NCI-H1436 (cell line): ENCODE data around the gene SLC26A11.

Experiments
- DNase-seq: peaks from one replicate; lab custom pipeline; 2025; lab: John Stamatoyannopoulos, UW

Gene SLC26A11

DNA sequence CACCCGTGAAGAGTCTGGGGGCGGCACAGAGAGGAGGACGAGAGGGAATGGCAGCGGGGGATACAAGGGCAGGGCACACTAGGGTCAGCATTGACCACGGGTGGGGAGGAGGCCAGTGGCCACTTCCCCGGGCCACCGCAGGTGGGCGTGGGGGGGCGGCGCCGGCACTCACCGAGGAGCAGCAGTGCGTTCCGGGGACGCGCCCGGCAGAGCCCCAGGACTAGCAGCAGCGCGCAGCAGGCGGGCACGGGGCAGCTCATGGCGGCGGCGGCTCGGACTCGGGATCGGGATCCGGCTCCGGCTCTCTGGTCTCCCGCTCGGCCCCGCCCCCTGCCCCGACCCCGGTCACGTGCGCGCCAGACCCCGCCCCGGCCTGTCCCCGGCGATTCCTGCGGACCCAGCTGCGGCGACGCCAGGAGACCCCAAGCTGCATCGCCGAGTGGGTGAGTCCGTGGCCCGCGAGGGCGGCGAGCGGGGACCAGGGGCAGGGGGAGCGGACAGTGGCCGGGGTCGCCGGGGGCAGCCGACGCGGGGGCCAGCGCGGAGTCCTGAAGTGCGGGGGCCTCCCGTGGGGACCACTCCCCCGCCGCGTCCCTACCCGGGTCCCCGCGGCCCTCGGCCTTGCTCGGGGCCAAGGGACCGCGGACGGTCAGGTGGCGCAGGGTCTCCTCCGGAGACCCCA is at the start of gene SLC26A11, which contains the start of gene SGSH:
SLC26A11 (plus strand) TSS at position 374 of the 682 bp plus-strand sequence. CDS start 1,134 bp downstream, outside the sequence.
SGSH (minus strand) TSS at position 280 of the 682 bp plus-strand sequence; CDS start at position 260, 20 bp downstream.
- DNase-seq = peak; percentile 49

DNA sequence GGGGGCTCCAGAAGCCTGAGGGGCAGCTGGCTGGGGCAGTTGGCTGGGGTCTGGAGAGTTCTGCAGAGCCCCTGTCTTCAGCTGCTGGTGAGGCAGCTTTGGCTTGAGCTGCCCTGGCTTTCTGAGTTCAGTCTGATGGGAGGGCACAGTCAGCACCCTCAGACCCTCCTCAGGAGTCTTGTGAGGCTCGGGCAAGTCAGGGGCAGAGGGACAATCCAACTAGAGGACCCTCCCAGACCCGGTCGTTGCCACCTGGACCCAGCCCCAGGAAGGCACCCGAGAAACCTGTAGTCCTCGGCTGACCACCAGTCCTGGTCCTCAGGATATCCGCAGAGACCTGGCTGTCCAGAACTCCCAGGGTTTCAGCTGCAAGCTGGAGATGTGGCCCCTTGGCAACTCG is 48.5 kb upstream of the SLC26A11 start:
- DNase-seq = no peak

DNA sequence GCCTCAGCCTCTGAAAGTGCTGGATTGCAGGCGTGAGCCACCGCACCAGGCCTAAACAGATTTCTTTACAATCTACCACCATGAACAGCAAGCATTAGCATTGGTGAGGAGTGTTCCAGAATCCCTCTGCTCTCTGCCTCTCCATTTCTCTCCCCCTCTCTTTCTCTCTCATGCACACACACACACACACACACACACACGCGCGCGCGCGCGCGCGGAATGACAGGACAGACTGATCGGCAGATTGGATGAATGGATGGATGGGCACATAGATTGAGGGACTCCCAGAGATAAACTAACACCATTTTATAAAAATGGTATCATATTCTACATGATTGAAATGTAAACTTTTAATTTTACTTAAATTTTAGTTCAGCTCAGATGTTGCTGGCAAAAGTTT is 47.1 kb upstream of the SLC26A11 start:
- DNase-seq = no peak

DNA sequence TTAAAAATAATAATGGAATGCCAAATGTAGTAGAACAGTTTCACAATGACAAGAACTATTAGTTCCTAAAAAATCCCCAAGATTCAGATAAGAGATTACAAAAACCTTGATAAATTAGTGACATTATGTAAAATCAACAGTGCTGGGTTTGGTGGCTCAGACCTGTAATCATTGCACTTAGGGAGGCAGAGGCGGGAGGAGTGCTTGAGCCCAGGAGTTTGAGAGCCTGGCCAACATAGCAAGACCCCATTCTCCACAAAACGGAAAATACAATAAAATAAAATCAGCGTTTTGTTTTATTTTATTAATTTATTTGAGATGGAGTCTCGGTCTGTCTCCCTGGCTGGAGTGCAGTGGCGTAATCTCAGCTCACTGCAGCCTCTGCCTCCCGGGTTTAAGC is 46.3 kb upstream of the SLC26A11 start:
- DNase-seq = no peak

DNA sequence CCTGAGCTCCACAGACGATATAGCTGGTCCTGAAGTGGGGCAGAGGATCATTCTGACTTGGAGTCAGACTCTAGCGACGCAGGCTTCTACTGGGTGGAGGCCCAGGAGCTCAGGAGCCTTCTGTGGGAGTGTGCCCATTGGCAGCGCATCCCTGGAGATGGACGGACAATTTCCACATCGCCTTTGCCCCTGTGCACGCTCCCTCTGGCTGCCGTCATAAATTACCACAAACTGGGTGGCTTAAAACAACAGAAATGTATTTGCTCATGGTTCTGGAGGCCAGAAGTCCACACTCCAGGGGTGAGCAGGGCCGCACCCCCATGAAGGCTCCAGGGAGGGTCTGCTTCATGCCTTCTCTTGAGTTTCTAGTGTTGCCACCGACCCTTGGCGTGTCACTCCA is 43.5 kb upstream of the SLC26A11 start:
- no peak for DNase-seq

DNA sequence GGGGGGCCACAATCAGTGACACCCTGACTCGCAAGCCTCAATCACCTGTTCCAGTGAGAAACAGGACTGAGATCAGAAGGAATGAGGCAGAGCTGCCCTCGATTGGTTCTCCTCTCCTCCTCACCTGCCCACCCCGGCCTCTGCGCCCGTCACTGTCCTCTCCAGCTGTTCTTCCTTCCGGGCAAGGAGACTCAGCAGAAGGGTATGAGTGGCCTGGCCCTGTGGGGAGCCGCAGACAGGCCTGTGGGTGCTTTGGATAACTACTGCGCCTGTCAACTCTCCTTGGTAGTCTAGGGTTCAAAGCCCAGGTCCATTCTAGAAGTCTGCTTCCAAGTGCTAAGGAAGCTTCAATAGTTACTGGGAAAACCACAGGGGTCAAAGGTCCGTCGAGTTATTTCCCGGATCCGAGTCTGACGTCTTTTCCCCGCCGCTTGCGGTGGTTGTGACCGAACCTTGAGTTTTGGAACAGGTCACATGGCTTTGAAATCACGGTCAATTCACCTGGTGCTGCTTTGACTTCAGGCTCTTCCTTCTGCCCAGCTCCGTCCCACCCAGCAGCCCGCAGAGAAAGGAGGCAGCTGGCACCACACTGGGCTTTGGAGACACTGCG is 42.1 kb upstream of the SLC26A11 start:
- no peak for DNase-seq

DNA sequence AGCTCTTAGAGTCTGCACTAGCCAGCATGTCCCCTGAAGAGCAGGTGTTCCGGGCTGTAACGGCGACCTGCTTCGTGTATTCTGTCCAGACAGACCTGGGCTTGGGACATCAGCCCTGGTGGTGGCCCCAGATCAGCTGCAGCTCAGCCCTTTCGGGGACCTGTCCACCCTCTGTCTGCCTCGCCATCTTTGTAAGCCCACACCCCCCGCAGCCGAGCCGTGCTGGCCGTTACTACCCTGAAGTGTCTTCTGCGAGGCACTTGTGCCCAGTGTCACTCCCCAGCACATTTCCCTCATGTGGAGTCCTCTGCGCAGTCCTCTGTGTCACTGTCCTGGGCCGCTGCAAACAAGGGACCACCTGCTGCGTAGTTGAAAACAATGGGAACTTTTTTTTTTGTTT is 40.0 kb upstream of the SLC26A11 start:
- no peak for DNase-seq

DNA sequence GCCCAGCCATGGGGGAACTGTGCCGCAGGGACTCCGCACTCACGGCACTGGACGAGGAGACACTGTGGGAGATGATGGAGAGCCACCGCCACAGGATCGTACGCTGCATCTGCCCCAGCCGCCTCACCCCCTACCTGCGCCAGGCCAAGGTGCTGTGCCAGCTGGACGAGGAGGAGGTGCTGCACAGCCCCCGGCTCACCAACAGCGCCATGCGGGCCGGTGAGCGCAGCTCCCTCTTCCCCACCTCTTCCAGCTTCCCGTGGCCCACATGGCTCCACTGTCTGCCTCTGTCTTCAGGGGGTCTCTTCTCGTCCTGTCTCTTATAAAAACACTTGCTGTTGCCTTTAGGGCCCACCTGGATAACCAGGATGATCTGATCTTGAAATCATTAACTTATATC is 38.8 kb upstream of the SLC26A11 start:
- no peak for DNase-seq

DNA sequence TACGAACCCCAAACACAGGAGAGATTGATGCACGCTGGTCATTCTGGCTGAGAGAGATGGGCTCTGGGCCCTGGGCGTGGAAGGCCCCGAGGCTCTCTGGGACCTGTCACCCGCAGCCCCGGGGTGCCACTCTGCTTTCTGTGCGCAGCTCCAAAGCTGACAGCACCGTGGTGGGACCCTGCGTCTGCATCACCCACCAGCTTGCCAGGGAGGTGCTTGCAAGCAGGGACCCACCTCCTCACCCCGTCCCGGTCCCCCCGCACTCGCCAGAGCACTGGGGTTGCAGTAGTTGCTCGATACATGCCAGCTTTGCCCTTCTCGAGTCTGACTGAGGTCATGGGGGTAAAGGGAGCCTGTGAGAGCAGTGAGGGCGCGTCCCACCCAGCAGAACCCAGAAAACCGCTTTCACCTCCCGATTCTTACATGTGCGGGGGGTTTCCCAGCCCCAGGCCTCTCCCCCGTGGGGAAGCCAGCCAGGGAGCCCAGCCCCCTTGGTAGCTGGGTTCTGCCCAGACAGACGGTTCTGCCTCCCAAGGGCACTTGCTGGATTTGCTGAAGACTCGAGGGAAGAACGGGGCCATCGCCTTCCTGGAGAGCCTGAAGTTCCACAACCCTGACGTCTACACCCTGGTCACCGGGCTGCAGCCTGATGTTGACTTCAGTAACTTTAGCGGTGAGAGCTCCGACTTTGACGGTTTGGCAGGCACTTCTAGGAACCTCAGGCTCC is 37.9 kb upstream of the SLC26A11 start:
- no peak for DNase-seq

DNA sequence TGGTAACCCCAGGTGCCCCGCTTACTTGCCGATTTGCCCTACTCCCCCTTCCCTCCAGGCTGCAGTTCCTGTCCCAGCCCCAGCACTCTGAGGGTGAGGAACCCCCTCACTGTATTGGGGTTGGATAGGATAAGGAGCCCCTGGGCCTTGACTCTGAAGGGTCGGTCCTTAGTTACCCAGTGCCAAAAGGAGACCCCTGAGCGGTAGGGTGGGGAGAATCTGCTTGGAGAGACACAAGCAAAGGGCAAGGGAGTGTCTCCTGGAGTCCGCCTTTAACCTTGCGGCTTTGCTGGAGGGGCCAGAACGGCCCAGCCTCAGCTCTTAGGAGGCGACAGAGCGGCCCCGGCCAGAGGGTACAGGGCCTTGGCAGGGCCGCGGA is 37.4 kb upstream of the SLC26A11 start:
- no peak for DNase-seq

DNA sequence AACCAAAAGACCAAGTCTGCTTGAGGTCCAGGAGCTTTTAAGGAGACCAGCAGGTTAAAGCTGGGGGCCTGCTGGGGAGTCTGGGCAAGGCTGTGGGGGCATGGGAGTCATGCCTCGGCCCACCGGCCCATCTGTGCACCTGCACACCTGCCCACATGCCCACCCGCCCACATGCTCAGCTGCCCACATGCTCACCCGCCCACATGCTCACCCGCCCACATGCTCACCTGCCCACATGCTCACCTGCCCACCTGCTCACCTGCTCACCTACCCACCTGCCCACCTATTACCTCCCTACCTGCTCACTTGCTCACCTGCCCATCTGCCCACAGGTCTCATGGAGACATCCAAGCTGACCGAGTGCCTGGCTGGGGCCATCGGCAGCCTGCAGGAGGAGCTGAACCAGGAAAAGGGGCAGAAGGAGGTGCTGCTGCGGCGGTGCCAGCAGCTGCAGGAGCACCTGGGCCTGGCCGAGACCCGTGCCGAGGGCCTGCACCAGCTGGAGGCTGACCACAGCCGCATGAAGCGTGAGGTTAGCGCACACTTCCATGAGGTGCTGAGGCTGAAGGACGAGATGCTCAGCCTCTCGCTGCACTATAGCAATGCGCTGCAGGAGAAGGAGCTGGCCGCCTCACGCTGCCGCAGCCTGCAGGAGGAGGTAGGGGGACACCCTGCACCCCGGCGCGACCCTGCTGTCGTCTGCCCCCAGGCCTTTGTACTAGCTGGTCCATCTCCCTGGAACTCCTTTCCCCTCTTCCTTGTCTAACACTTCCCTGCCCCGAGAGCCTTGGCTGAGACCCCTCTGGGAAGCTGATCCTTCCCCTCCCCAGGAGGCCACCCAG is 36.4 kb upstream of the SLC26A11 start:
- no peak for DNase-seq

DNA sequence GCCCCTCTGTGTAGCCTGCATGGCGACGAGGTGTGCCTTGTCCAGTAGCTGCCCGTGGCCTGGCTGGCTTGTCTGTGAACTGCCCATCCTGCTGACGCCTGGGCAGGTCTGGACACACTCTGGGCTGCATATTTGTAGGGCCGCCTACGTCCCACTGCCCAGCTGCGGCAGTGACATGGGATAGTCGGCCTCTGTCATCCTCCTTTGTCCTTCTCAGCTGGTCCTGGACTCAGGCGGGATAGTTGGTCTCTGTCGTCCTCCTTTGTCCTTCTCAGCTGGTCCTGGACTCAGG is 35.9 kb upstream of the SLC26A11 start:
- DNase-seq = no peak

DNA sequence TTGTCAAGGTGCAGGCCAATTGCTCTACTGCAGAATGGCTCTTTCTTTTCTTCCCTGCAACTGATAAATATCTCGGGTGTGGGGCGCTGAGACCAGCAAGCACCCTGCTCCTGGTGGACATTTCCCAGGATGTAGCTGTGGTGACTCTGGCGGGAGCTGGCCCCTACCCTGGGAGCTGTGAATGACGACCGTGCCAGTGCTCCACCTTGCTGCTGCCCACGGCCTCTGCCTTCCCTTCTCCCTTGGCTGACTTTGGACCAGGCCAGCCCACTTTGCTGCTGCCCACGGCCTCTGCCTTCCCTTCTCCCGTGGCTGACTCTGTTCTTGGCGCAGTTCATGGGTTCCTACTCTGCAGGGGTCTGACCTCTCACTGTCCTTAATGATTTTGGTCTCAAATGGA is 34.3 kb upstream of the SLC26A11 start:
- no peak for DNase-seq

DNA sequence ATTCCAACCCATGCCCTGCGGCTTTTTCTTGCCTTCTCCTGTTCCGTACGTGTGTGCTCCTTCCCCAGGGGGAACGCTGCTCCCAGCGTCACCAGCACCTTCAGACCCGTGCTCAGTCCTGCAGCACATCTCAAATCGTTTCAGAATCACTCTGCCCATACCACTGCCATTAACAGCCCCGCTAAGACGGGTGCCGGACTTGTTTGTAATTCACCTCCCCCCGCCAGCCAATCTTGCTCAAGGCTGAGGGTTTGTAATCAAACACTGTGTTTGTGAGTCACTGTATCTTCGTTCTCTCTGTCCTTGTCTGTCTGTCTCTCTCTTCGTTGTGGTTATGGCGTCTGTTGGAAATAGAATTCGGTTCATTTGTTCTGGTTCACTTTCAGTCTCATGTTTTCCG is 33.1 kb upstream of the SLC26A11 start:
- DNase-seq = no peak

DNA sequence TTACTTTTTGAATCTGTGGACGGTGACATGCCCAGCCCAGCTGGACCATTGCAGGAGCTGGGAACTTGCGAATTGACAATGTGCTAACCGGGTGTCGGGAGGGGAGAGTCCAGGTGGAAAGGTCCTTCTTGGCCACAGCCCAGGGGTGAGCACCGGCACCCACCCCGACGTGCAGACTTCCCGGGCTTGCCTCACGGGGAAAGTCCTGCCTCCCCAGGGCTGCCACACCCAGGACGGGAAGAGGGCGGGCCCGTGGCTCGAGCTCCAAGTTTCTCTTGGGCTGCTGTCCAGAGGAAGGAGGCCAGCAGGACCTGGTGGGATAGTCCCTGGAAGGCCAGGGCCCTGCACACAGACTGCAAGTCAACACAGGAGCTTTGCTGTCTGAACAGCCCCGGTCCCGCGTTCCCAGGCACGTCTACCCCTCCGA is 32.7 kb upstream of the SLC26A11 start:
- DNase-seq = no peak

DNA sequence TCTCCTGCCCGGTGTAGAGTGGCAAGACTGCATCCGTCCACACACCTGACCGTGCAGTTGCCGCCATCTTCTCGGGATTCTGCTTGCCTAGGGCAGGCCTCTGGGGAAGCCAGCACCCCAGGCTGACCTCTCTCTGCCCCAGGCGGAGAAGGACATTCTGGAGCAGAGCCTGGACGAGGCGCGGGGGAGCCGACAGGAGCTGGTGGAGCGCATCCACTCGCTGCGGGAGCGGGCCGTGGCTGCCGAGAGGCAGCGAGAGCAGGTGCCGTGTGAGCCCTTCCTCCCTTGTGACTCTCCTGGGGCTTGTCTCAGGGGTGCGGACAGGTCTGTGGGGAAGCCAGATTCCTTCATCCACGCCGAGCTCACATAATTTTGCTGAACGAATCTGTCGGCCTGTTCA is 30.6 kb upstream of the SLC26A11 start:
- no peak for DNase-seq

DNA sequence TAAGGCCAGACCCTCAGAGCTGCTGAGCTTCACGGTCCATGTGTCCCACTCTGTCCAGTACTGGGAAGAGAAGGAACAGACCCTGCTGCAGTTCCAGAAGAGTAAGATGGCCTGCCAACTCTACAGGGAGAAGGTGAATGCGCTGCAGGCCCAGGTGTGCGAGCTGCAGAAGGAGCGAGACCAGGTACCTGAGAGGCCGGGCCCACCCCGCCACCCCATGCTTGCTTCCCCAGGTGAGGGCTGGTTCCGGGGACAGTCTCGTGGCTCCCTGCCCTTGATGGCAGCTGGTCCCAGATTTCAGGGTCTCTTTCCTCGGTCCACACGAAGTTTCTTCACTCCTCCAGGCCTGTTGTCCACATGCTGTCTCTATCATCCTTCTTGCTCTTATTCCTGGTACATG is 29.5 kb upstream of the SLC26A11 start:
- DNase-seq = no peak

DNA sequence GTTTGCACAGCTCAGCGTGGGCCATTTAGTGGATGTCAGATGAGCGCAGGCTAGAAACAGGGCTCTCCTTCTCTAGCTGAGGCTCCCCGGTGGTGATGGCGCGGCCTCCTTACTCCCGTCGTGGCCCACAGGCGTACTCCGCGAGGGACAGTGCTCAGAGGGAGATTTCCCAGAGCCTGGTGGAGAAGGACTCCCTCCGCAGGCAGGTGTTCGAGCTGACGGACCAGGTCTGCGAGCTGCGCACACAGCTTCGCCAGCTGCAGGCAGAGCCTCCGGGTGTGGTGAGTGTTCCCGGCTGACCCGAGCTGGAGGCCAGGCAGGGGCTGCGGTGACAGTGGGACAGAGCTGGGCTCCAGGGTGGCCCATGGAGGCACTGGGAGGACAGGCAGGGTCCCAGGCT is 29.0 kb upstream of the SLC26A11 start:
- DNase-seq = no peak

DNA sequence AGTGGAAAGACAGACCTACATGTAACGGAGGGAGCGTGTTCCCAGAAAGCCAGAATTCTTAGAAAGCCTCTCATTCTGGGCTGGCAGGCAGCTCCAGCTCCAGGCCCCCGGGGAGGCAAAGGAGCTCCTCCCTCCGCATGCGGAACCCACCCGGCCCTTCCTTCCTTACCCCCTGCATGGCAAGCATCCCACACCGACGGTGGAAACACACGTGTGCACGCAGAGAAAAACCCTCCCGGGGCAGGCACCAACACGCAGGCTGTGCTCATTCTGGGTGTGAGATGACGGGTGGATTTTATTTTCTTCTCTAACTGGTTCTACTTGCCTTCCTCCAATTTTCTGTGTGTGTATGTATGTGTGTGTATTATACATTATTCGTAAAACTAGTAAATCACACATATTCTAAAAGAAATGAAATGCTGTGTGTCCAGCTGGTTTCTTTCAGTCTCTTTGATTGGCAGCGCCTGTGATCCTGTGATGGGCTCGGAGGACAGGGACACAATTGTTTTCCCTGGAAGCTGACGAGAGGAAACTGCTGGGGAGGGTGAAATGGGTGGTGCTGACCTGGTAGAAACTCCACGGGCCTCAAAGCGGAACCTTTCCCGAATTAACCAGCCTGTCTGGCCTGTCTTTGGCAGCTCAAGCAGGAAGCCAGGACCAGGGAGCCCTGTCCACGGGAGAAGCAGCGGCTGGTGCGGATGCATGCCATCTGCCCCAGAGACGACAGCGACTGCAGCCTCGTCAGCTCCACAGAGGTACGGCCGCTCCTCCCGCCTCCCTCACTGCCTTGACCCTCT is 28.2 kb upstream of the SLC26A11 start:
- DNase-seq = no peak

DNA sequence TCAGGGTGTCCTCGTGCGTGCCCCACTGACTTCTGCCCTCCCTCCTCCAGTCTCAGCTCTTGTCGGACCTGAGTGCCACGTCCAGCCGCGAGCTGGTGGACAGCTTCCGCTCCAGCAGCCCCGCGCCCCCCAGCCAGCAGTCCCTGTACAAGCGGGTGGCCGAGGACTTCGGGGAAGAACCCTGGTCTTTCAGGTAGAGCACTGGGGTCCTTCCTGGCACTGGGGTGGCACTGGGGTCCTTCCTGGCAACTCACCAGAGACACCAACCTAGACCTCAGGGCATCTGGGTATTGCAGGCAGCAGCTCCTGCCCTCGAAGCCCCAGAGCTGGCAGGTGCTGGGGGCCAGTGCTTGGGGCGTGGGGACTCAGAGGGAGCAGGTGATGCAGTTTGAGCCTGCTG is 25.1 kb upstream of the SLC26A11 start:
- no peak for DNase-seq

DNA sequence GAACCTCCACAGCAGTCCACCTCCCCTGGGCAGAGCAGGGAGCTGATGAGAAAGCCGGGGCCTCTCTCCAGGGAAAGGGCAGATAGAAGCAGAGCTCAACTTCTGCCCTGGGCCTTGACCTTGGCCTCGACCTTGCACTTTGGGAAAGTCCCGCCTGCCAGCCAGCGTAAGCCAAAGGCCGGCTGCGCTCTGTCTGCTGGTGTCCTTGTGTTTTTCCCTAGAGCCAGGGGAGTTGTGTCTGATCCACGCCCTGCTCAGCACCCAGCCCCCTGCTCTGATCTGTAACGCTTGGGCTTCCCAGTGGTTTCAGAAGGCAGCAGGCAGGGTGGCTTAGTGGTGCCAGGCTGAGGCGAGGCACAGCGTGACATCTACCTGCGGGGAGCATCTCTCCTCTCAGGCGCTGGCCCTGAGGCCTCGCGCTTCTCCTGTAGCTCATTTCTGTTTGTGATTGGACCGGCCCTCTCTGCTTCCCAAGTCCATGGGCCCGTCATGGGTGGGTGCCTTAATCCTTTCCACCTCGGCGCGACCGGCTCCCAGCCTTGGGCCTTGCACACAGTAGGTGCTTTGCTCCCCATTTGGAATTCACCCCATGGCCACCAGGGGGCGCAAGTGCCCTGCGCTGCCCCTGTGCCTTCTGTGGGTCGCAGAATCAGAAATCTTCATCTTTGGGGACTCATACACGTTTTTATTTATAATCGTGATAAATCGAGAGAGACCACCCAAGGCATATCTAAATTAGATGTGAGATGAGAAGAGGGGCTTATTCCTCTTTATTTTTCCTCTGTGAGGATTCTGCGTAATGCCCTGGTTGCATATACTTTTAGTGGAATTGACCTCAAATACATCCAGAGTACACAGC is 24.3 kb upstream of the SLC26A11 start:
- no peak for DNase-seq
